Lung (tissue), 12 donors: ENCODE results near the gene HLF. TPM values are rescaled to one million over a fixed set of nuclear protein-coding genes. Genes with fewer than 3 reads are reported as not detected.

Experiments
- ATAC-seq: fragments of 200-7000 bp; cut with Tn5 transposase; one replicate; pipeline ENCODE4 v1.9.1; 2020; ENCODE audit warnings: moderate number of reproducible peaks; ENCODE audit not compliant: insufficient read depth, low FRiP score
- DNase-seq, 3 donors: peaks; one replicate each; pipeline ENCODE4 v3.0.0-alpha.2; 2013 to 2017
- H3K27ac ChIP-seq, 2 donors: one replicate each; pipeline ENCODE4 v1.5.1; 2013; ENCODE audit warnings: mild to moderate bottlenecking in 2 of 2, moderate library complexity in 2 of 2, control low read depth in 1 of 2, inconsistent platforms in 1 of 2, low read depth in 1 of 2, low read length in 1 of 2
- H3K27me3 ChIP-seq, 3 donors: one replicate each; pipeline ENCODE4 v1.5.1; 2013; ENCODE audit warnings: low read length in 2 of 3; ENCODE audit not compliant: control insufficient read depth in 3 of 3, insufficient read depth in 3 of 3
- H3K36me3 ChIP-seq, 4 donors: one replicate each; pipeline ENCODE4 v1.5.1; 2013; ENCODE audit warnings: low read length in 4 of 4, mild to moderate bottlenecking in 1 of 4, moderate library complexity in 1 of 4; ENCODE audit not compliant: control insufficient read depth in 4 of 4, insufficient read depth in 4 of 4
- H3K4me1 ChIP-seq, 5 donors: one replicate each; pipeline ENCODE4 v1.5.1; 2013; ENCODE audit warnings: low read length in 5 of 5, mild to moderate bottlenecking in 2 of 5, moderate library complexity in 1 of 5; ENCODE audit not compliant: control insufficient read depth in 5 of 5, insufficient read depth in 5 of 5
- H3K4me3 ChIP-seq: one replicate; pipeline ENCODE4 v1.5.1; 2013; ENCODE audit warnings: mild to moderate bottlenecking, control low read depth, moderate library complexity
- H3K9ac ChIP-seq, 2 donors: one replicate each; pipeline ENCODE4 v1.5.1; 2013; ENCODE audit warnings: low read length in 2 of 2, control low read depth in 1 of 2; ENCODE audit not compliant: insufficient read depth in 1 of 2
- H3K9me3 ChIP-seq, 4 donors: one replicate each; pipeline ENCODE4 v1.5.1; 2013; ENCODE audit warnings: low read length in 3 of 4, mild to moderate bottlenecking in 1 of 4, moderate library complexity in 1 of 4; ENCODE audit not compliant: control insufficient read depth in 4 of 4, insufficient read depth in 3 of 4
- CTCF ChIP-seq: IDR thresholded peaks from 2 replicates; pipeline ENCODE4 v1.5.1; 2012; ENCODE audit warnings: mild to moderate bottlenecking; ENCODE audit errors: control extremely low read depth, extremely low read depth
- WGBS, 2 donors: extraction: QIAGEN DNeasy Blood & Tissue Kit; methylation state at CpG; one replicate each; pipeline ENCODE4 v1.1.7; 2013; 5-methylcytosine and 5-hydroxymethylcytosine counted together
- polyA plus RNA-seq, 2 donors: library from polyadenylated mRNA; stranded (reverse); fragments of 200-250 nt; gene quantifications; one replicate each; pipeline ENCODE4 v1.2.1, GENCODE V29; 2013
- total RNA-seq, 2 donors: library from RNA; depleted of rRNA in 1 of 2; stranded (reverse); fragments of >200 nt in 1 of 2; gene quantifications; one replicate each; pipeline ENCODE4 v1.2.1, GENCODE V29; 2014 to 2021
- donor health status: control.
- donor health status: control.
- donor health status: Bipolar disorder and iron deficiency.
- donor health status: healthy.
- donor health status: DM: yes; HTN: yes; CAD: no.

Gene HLF
- total and polyA plus RNA-seq, 4 donors = 3.2 to 21.3 (median 7.9) TPM

DNA sequence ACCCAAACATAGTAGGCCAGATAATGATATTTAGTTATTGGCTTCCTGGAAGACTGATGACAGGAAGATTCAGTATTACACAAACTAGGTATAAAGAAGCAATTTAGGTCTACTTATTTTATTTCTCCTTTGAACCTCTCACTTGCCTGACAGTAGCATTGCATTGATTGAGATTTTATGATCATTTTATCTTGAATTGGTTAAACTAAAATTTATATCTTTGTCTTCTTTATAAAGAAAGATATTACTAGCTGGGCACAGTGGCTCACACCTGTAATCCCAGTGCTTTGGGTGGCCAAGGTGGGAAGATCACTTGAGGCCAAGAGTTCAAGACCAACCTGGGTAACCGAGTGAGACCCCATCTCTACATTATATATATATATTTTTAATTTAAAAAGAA, 14.4 kb downstream of the HLF start:
- H3K36me3 ChIP-seq = no peaks in the 10 kb centered on the region
- H3K9ac ChIP-seq = no peak overlapping the region
- ATAC-seq (no peak), DNase-seq (no peak)
- no peaks in the 10 kb centered on the region for H3K27me3 ChIP-seq
- H3K27ac ChIP-seq = no peak overlapping the region
- 94 to 100% methylated on average over 1 of the region's 1 CpG for WGBS, 2 donors
- H3K4me3 ChIP-seq = no peak overlapping the region
- H3K4me1 ChIP-seq = peaks cover 0 to 41% (median 10%) of the 10 kb centered on the region in 5 donors
- TF ChIP-seq CTCF = no peak
- H3K9me3 ChIP-seq = no peaks in the 10 kb centered on the region

GRCh38 chr17:55279788-55280187, 15.0 kb downstream of the HLF start:
- H3K27ac ChIP-seq = no peak overlapping the region
- no peak for ATAC-seq

DNA sequence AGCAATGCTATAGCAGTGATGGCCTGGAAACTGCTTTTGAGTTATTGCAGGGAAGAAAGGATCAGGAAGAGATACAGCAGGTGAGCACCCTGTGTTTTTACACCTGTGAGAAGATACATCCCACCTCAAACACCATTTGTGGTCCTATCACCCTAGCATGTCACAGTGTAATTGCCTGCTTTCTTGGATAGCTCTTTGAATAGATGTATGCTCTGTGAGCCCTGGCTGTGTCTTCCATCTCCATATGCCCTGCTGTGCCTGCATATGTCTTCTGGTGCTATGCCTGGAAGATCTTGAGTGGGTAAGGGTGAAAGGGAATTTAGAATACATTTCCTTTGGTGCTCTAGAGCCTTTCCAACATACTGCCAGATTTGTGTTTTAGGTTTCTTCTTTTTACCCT, 15.5 kb downstream of the HLF start:
- Histone ChIP-seq H3K4me1 (peaks cover 7 to 51% (median 19%) of the 10 kb centered on the region in 5 donors), H3K9me3 (no peaks in the 10 kb centered on the region), H3K4me3 (no peak overlapping the region), H3K9ac (no peak overlapping the region), H3K27ac (no peak overlapping the region), H3K36me3 (no peaks in the 10 kb centered on the region), H3K27me3 (no peaks in the 10 kb centered on the region)
- no peak for TF ChIP-seq CTCF
- ATAC-seq = no peak
- no peak for DNase-seq

More at GRCh38 chr17:55279788-55280187, 15.0 kb downstream of the HLF start:
- peaks cover 3 to 47% (median 14%) of the 10 kb centered on the region in 5 donors for H3K4me1 ChIP-seq
- H3K36me3 ChIP-seq = no peaks in the 10 kb centered on the region
- H3K9me3 ChIP-seq = no peaks in the 10 kb centered on the region
- WGBS, 2 donors = 95 to 98% methylated on average over 2 of the region's 2 CpGs
- DNase-seq = no peak
- H3K9ac ChIP-seq = no peak overlapping the region
- no peak for TF ChIP-seq CTCF
- no peak overlapping the region for H3K4me3 ChIP-seq
- no peaks in the 10 kb centered on the region for H3K27me3 ChIP-seq
